Activated gamma-delta T cell treated with anti-CD3 and anti-CD28 coated beads, Interleukin-2, amount 50 U/mL, for 16 hours (primary cell): ENCODE measurements around the gene ITPRIPL2.

Experiments
- DNase-seq: peaks from one replicate; pipeline ENCODE4 v3.0.0-alpha.2; 2020; ENCODE audit warnings: low read depth

The ITPRIPL2 gene

DNA sequence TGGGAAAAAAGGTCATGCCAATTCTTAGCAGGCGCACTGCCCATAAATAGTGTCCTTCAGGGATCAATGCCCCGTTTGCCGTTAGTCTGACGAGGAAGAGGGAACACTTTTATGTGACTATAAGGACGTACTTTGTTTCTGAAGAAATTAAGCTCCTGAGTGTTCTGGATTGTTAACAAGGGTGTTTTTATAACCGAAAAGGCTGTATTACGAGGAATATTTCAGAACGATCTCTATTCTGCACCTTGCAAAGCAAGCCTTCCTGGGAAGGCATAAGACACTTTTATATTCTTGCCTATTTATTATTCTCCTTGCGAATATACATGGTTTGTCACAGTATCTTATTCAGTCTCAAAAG is 29.8 kb downstream of the ITPRIPL2 start:
- DNase-seq: no peak

DNA sequence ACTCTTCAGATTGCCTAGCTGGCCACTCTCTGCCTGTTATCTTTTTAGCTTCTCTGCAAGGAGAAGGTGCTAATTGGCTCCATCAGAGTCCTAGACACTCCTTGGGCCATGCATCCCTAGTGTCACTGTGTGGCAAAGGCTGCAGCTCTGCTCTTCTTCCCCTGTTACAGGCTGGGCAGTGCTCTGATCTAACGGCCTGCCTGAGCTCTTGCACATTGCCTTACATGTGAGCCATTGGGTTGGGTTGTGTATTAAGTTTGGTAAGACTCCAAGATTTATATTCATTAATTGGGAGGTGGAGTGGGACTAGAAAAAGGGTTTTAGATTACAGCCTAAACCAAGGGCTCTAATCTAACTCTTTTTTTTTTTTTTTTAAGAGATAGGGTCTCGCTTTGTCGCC is 31.2 kb downstream of the ITPRIPL2 start:
- DNase-seq: no peak

DNA sequence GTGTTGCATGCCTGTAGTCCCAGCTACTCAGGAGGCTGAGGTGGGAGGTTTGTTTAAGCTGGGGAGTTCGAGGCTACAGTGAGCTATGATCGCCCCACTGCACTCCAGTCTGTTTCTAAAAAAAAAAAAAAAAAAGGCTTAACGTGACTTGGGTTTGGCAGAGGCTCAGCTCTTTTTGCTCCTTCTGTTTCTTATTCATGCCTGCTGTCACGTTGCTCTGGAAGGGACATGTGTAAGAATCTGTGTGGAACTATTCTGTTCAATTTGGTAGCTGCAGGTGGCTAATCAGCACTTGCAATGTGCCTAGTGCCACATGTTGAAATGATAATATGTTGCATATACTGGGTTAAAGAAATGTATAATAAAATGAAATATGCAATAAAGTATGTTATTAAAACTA is 33.4 kb downstream of the ITPRIPL2 start:
- no peak for DNase-seq

- DNase-seq: no peak
Measured at GRCh38 chr16:19147627-19148026, 33.9 kb downstream of the ITPRIPL2 start.

GRCh38 chr16:19148189-19148588 is 34.4 kb downstream of the ITPRIPL2 start:
- DNase-seq: no peak

GRCh38 chr16:19151310-19151709 is 37.5 kb downstream of the ITPRIPL2 start:
- DNase-seq: no peak

- no peak for DNase-seq
Measured at GRCh38 chr16:19152042-19152441, 38.3 kb downstream of the ITPRIPL2 start.

GRCh38 chr16:19153876-19154275 is 40.1 kb downstream of the ITPRIPL2 start:
- DNase-seq: no peak

GRCh38 chr16:19162085-19162484 is 48.3 kb downstream of the ITPRIPL2 start:
- DNase-seq: no peak

DNA sequence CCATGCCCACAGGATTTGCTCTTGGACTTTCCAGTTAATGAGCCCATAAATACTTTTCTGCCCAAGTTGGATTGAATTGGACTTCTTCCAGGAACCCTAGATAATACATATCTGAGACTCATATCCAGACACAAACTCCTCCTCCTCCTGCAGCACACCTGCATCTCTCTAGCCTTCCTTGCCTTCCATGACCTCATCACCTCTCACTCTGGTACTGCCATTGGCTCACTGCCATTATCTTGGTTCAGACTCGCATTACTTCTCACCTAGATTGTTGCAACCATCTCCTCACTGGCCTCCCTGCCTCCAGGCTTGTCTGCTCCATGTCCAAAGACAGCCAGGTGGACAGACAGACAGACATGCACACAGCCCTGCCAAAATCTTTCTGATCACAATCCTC is 49.5 kb downstream of the ITPRIPL2 start:
- DNase-seq: no peak

DNA sequence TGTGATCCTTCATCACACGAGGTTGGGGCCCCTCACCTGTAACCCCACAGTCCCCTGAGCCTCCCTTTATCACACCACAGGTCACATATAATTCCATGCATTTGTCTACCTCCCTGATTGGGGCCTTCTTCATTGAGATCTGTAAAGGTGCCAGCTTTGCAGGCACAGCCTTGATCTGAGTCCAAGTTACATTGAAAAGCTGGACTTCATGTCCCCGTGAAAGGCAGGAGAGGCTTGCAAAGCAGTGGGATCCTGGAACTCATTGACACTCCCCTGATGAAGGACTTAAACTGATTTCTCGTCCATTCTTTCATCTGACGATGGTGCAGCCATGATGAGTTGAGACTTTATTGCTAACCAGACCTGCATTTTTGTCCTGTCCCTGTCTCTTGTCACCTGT is 50.5 kb downstream of the ITPRIPL2 start:
- no peak for DNase-seq

DNA sequence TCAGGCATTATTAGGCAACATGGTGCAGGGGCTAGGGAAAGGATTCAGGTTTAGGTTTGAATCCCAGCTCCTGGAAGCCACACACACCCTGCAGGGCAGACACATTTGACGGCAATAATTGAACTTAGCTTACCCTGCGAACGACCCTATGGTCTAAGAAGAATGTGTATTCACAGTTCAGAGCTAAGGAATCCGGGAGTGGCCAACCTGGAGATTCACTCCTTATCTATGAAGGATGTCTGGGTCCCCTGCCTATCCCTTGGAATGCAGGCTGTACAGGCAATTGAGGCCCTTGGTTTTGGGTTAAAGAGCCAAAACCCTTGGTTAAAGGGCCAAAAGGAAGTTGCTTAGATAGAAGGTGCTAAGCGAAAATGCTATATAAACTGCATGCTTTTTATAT is 51.3 kb downstream of the ITPRIPL2 start:
- DNase-seq: no peak

DNA sequence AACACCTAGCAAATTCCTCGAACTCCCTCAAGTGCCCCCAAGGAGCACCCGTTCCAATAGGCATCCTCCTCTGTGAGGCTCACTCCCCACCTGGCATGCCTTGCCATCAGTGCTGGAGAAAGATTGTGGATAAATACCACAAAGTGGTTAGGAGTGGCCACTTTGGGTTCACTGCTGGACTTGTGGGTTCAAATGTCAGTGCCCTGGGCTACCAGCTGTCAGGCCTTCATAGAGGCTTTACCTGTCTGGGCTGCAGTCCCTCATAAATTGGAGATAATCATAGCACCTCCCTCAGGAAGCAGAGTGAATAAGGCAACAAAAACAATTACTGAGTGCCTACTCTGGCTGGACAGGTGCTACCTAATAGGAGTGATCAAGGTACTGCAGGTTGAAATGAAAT is 52.7 kb downstream of the ITPRIPL2 start:
- no peak for DNase-seq

DNA sequence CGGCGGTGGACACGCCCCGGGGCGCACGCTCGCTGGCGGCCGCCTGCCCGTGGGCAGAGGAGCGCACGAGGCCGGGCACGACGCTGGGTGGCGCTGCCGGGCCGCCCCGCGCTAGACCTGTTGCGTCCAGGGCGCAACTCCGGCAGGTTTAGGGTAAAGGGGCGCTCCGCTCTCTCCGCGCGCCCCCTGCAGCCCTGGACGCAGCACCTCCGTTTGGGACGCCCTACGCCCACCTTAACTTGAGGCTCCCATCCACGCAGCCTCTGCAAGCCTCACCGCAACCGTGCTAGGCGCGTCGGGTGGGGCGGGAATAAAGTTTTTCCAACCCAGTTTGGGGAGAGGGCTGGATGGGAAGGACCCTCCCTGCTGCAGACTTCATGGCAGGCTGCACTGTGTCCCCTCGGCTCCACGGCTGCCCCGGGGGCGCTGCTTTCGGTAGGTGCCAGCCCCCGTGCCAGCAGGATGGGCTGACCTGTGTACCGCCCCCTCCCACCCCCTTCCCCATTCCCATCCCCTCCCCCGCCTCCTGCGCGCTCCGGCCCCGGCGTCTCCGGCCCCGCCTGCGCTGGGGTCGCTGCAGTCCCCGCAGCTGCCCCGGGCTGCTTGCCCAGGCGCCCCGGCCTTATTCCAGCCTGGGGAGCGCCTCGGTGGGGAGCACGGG is 54.1 kb downstream of the ITPRIPL2 start, which contains the start of gene SYT17:
Gene SYT17 (plus strand): TSS at position 531 of the 661 bp plus-strand sequence. CDS start 407 bp downstream, outside the sequence.
- no peak for DNase-seq

GRCh38 chr16:19168371-19169081 is 54.8 kb downstream of the ITPRIPL2 start:
- DNase-seq: no peak

- no peak for DNase-seq
Measured at GRCh38 chr16:19169082-19169639, 55.4 kb downstream of the ITPRIPL2 start.

DNA sequence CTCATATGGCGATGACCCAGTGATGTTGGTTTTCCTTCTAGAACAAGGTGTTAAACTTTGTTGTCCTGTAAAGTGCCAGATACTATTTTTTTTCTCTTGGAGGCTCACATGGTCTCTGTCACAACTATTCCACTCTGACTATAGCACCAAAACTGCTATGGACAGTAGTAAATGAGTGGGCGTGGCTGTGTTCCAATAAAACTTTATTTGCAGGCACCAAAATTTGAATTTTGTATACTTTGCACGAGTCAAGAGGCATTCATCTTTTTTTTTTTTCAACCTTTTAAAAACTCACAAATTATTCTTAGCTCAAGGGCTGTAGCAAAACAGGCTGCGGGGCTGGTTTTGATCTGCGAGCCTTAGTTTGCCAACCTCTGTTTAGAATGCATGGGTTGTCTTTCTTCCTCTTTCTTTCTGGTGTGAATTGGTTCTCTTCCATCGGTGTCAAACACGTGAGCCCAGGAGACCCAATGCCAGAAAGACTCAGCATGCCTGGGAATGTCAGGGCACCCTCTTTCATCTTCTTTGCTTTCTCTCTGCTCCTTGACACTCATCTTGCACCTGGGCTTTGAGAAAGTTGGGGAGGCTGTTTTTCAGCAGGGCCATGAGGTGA is 56.4 kb downstream of the ITPRIPL2 start:
- no peak for DNase-seq
